ENCODE data around the gene RBMY1F.
"Not testable (repeated sequence)": the region's sequence is repeated elsewhere in the genome, so short reads cannot be mapped to it uniquely, and the experiment has no call there.

Gene RBMY1F

GRCh38 chrY:22182823-22183222 is at the start of gene RBMY1F:
RBMY1F (minus strand) TSS chrY:22182923; CDS start chrY:22180969, 1,954 bp downstream.
- not testable (repeated sequence) for H3K4me1 ChIP-seq (ENCODE audit: control insufficient read depth in 1 of 2, insufficient read depth in 1 of 2, low read depth in 1 of 2, low read length in 1 of 2); H3K36me3 ChIP-seq; H3K4me3 ChIP-seq (ENCODE audit: low read depth in 1 of 2, low read length in 1 of 2); H3K9me3 ChIP-seq; H3K27ac ChIP-seq; H3K27me3 ChIP-seq

GRCh38 chrY:22151144-22151543 is 31.6 kb downstream of the RBMY1F start:
- not testable (repeated sequence) for H3K4me1 ChIP-seq (ENCODE audit: control insufficient read depth in 1 of 2, insufficient read depth in 1 of 2, low read depth in 1 of 2, low read length in 1 of 2); H3K4me3 ChIP-seq (ENCODE audit: low read depth in 1 of 2, low read length in 1 of 2); H3K27ac ChIP-seq; H3K27me3 ChIP-seq; H3K9me3 ChIP-seq; H3K36me3 ChIP-seq

DNA sequence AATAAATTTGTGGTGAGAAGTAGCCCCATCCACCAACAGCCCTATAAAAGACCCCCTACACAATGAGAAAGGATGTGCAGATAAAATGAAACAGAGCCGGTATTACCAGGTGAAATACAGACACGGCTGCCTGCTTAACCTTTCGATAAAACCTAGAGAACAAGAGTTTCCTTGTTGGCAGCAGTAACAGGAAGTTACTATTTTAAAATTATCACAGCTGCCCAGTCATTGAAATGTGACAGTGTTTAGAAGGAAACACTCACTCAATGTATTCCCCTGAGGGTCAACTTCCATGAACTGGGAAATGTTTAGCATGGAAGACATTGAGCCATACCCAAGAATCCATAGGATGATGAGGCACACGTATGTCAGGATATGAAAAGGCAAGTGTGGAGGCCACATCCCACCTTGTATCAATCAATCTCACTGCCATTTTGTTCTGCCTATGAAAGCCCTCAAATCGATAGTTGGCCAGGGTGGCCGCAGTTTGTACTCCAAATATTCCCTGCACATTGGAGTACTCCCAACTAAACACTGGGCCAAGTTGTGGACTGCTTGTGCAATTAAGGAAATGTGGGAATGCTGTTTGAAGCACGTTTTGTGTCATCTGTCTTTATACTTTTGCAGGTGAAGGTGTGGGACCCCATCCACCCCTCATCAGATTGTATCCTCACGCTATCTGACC is 41.6 kb downstream of the RBMY1F start:
- not testable (repeated sequence) for H3K36me3 ChIP-seq; H3K27me3 ChIP-seq; H3K27ac ChIP-seq; H3K4me3 ChIP-seq (ENCODE audit: low read depth in 1 of 2, low read length in 1 of 2); H3K4me1 ChIP-seq (ENCODE audit: control insufficient read depth in 1 of 2, insufficient read depth in 1 of 2, low read depth in 1 of 2, low read length in 1 of 2); H3K9me3 ChIP-seq

GRCh38 chrY:22134719-22135118 is 48.0 kb downstream of the RBMY1F start:
- H3K9me3 ChIP-seq; H3K4me1 ChIP-seq (ENCODE audit: control insufficient read depth in 1 of 2, insufficient read depth in 1 of 2, low read depth in 1 of 2, low read length in 1 of 2); H3K4me3 ChIP-seq (ENCODE audit: low read depth in 1 of 2, low read length in 1 of 2); H3K36me3 ChIP-seq; H3K27ac ChIP-seq; H3K27me3 ChIP-seq: not testable (repeated sequence)

DNA sequence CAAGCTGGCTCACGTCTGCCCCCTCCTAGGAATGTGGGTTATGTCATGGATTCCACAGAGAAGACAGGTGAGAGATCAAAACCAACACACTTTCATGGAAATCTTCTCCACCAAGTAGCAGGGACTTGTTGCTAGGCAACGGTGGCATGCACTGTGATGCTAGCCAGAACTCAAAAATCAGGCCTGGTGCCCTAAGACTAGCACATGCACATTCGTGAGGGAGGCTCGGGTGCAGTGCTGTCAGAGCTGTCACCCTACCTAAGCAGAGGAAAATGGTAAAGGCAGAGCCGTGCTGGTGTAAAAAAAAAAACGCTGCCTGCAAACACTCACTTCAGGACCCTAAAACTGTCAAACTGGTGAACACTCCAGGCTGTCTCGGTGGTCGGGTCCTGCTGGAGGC is 52.2 kb downstream of the RBMY1F start:
- H3K4me1 ChIP-seq (ENCODE audit: control insufficient read depth in 1 of 2, insufficient read depth in 1 of 2, low read depth in 1 of 2, low read length in 1 of 2); H3K4me3 ChIP-seq (ENCODE audit: low read depth in 1 of 2, low read length in 1 of 2); H3K36me3 ChIP-seq; H3K27ac ChIP-seq; H3K9me3 ChIP-seq; H3K27me3 ChIP-seq: not testable (repeated sequence)
